ENCODE results near the gene LRRC8B.

LRRC8B gene

DNA sequence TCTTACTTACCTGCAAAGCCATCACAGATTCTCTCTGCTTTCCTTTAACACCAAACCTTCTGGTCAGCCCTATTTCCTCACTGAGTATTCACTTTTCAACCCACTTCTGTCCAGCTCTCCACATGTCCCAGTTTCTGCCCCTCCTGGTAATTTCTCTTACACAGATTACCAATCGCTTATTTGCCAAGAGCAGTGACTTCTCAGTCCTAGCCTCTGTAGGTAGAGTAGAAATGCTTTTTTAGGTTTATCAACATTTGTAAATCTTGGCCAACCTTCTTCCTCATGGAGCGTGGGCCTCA, 74.7 kb downstream of the LRRC8B start:
- TF ChIP-seq, protein P1, sequence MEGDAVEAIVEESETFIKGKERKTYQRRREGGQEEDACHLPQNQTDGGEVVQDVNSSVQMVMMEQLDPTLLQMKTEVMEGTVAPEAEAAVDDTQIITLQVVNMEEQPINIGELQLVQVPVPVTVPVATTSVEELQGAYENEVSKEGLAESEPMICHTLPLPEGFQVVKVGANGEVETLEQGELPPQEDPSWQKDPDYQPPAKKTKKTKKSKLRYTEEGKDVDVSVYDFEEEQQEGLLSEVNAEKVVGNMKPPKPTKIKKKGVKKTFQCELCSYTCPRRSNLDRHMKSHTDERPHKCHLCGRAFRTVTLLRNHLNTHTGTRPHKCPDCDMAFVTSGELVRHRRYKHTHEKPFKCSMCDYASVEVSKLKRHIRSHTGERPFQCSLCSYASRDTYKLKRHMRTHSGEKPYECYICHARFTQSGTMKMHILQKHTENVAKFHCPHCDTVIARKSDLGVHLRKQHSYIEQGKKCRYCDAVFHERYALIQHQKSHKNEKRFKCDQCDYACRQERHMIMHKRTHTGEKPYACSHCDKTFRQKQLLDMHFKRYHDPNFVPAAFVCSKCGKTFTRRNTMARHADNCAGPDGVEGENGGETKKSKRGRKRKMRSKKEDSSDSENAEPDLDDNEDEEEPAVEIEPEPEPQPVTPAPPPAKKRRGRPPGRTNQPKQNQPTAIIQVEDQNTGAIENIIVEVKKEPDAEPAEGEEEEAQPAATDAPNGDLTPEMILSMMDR (IDR thresholded peaks at IDR 0.05; ENCODE audit: low read depth, low read length, missing control alignments), result no peak
- DNase-seq (ENCODE audit: extremely low read depth, low read depth), result no peak
- H3K4me3 ChIP-seq (replicated peaks; ENCODE audit: low read depth, low read length), result no peak overlapping the region

DNA sequence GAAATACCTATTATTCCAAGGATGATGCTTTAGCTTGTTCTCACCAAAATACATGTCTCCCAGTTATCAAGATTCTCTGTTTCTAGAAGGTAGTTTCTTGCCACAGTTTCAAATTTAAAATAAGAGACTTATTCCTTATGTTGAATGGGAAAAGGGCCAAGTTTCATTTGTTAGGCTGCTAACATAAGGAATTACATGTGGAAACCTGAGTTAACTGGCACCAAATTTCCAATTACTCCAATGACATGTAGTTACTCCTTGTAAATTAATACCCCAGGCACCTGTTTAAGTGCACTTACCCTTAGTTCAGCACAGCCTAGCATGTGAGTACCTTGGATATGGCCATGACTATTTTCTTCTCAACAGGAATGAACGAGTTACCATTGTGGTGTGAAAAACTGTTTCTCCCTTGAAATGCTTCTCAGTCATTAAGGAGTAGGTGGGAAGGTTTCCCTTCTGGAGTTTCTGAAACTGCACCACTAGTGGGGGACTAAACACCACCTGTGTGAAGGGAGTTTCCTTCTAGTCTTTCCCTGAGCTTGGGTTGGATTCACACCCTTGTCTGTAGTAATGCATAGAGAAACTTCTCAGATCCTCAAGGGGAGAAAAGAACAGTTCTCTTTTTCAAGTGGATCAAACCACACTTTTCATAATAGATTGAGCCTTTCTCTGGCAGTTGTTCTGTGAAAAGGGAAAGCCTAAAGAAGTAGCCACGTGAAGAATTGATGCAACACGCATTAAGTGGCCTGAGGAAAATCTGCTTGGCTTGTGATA, 76.0 kb downstream of the LRRC8B start:
- DNase-seq (ENCODE audit: extremely low read depth, low read depth), result no peak
- H3K4me3 ChIP-seq (replicated peaks; ENCODE audit: low read depth, low read length), result no peak overlapping the region
- TF ChIP-seq, protein P1 (IDR thresholded peaks at IDR 0.05; ENCODE audit: low read depth, low read length, missing control alignments), result no peak

DNA sequence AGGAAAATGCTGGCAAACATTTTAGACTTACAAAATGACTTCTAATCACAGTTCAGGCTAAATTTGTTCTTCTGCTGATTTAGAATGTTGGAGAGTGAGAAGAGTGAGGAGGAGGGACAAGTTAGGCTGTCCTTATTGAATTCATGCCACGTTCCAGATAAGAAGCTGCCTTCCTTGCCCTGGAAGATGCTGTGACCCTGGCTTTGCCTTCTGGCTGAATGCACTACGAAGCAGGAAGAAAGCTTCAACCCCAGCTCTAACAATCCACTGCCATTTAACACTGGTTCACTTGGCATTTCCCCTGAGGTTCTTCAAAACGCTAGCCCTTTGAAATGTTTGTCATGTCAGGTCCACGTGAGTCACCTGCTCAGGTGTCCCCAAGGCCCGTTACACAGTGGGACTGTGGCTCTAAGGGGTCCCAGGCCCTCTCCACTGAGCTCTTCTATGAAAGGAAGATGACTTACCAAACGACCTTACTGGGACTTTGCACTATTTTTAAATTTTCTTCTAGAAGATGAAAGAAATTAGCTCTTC, 78.3 kb downstream of the LRRC8B start:
- TF ChIP-seq, protein P1 (IDR thresholded peaks at IDR 0.05; ENCODE audit: low read depth, low read length, missing control alignments), result no peak
- H3K4me3 ChIP-seq (replicated peaks; ENCODE audit: low read depth, low read length), result no peak overlapping the region
- no peak for DNase-seq (ENCODE audit: extremely low read depth, low read depth)

DNA sequence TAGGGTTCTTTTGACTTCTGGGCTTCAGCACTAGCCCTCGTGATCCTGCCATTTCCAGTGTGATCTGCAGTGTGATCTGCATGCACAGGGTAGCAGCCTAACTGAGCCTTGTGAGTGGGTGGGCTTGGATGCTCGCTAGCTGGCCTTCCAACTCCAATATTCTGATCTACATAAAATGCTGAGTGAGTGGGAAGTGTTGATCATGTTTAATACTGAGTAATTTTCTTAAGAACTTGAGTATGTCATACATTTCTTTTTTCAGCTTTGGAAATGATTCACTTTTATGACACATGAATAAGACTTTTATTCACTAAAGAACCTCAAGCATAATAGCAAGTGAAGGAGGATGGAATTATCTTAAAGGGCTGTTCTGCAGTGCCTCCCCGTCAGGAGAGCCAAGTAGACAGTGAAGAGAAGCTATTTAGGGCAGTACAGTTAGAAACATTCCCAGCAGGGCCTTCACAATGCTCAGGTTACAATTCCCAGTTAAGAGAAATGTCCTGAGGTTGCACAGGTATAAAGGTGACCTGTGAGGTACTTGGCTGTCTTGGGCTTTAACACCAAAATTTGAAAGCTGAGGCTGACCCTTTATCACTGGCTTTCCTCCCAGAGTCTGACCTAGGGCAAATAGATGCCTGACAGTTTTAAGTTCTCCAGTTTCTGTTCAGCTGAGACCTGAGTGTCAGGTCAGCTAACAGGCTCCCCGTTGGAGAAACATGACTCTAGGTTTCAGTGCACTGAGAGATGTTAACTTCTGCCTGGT, 79.2 kb downstream of the LRRC8B start:
- TF ChIP-seq, protein P1 (IDR thresholded peaks at IDR 0.05; ENCODE audit: low read depth, low read length, missing control alignments), result no peak
- no peak for DNase-seq (ENCODE audit: extremely low read depth, low read depth)
- no peak overlapping the region for H3K4me3 ChIP-seq (replicated peaks; ENCODE audit: low read depth, low read length)

DNA sequence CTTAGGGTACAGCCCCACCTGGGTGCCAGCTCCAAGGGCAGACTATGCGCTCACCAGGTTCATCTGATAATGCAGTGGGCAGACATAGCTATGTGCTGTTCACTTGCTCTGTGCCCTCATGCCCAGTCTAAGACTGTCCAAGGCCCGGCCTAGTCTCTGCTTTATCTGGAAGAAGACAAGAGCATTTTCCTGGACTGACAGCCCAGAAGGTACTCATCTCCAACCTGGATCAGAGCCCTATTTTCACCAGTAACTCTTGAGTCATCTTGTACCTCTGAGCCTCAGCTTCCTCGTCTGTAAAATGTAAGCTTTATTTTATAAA, 79.7 kb downstream of the LRRC8B start:
- no peak for DNase-seq (ENCODE audit: extremely low read depth, low read depth)
- TF ChIP-seq, protein P1 (IDR thresholded peaks at IDR 0.05; ENCODE audit: low read depth, low read length, missing control alignments), result no peak
- no peak overlapping the region for H3K4me3 ChIP-seq (replicated peaks; ENCODE audit: low read depth, low read length)

DNA sequence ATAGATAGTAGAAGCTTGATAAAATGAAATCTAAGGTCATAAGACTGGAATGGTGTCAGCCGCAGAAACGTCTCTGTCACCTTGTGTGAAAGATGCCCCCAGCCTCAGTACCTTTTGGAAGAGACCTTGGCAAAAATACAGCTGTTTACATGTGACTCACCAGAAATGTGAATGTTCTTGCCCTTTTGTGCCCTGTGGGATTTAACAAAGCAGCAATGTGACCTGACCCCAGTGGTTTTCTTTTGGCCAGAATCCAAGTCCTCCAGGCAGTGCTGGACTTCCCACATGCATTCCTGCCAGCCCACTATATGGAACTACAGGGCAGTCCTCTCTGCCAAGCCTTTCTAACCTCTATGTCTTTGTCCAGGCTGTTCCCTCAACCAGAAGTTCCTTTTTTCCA, 81.1 kb downstream of the LRRC8B start:
- H3K4me3 ChIP-seq (replicated peaks; ENCODE audit: low read depth, low read length), result no peak overlapping the region
- peak; percentile 63 for DNase-seq (ENCODE audit: extremely low read depth, low read depth)
- TF ChIP-seq, protein P1 (IDR thresholded peaks at IDR 0.05; ENCODE audit: low read depth, low read length, missing control alignments), result no peak
